Measurements from ENCODE around the gene MAN1B1.

The MAN1B1 gene

GRCh38 chr9:137070201-137070905 is 16.4 kb upstream of the MAN1B1 start, which contains the start of gene SAPCD2:
TSS of gene SAPCD2 (minus strand) at chr9:137070557. CDS start at chr9:137070460, 97 bp downstream.
- peak within 1 kb of the TSS; percentile 61; the same call in 1 of the 2 replicates for H3K4me3 ChIP-seq (ENCODE audit: low read length)
- TF ChIP-seq ZNF274 (IDR thresholded peaks at IDR 0.05; ENCODE audit: low read depth, low read length), result no peak

DNA sequence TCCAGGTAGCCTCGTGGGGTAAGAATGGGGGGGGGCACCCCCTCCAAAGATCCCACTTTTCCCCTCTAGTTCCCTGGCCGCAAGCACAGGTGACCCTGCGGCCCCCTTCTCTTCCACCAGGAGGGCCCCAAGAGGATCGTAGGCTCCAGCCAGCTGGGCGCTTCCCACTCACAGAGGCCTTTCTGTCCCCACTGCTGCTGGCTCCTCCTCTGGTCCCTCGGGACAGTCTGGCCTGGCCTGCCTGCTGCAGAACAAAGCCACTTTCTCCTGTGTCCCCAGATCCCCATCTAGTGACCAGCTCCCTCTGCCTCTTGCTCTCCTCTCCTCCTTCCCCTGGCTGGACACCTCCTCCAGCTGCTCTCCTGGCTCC is 15.9 kb upstream of the MAN1B1 start:
- H3K4me3 ChIP-seq (ENCODE audit: low read length), result peak overlapping the region; percentile 4; the same call in 1 of the 2 replicates
- no peak for TF ChIP-seq ZNF274 (IDR thresholded peaks at IDR 0.05; ENCODE audit: low read depth, low read length)

DNA sequence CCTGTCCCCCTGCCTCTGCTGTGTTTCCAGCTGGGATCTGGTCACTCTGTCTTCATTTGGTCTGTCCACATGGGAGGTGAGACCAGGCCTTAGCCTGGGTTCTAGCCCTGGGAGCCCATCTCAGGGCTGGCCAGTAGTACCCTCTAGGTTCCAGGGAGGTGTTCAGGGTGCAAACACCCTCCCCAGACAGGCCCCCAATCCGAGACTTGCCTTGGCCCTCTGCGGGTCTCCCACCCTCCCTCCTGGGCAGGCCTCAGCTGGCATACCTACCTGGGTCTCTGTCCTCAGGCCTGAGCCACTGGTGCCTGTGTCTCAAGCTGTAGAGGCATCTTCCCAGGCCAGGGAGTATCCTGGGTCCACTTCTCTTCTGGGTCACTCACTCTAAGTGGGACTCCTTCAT is 15.5 kb upstream of the MAN1B1 start:
- no peak overlapping the region; the same call in 1 of the 2 replicates for H3K4me3 ChIP-seq (ENCODE audit: low read length)
- TF ChIP-seq ZNF274 (IDR thresholded peaks at IDR 0.05; ENCODE audit: low read depth, low read length), result no peak

- no peak overlapping the region for H3K4me3 ChIP-seq (ENCODE audit: low read length)
- TF ChIP-seq ZNF274 (IDR thresholded peaks at IDR 0.05; ENCODE audit: low read depth, low read length), result no peak
Observed at GRCh38 chr9:137073992-137074399, 12.8 kb upstream of the MAN1B1 start.

DNA sequence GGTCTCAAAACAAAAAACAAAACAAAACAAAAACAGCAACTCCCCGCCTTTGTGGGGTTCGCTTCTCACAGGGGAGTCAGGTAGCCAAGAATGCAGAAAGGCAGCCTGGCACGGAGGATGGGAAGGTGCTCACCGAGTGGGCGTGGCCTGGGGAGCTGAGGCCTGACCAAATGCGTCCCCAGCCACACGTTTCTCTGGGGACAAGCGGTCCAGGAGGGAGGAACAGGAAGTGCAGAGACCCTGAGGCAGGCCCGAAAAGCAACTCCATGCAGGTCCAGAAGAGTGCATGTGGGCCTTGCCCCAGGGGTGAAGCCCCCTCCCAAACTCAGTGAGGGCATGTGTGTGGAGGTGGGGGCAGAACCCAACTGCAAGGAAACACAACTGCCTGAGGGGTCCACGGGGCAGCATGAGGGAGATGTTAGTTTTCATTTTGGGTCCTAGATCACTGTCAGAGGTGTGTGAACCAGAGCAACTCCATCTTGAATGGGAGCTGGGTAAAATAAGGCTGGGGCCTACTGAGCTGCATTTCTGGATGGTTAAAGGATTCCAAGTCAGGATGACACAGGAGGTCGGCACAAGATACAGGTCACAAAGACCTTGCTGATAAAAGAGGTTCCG is 12.0 kb upstream of the MAN1B1 start:
- no peak overlapping the region for H3K4me3 ChIP-seq (ENCODE audit: low read length)
- no peak for TF ChIP-seq ZNF274 (IDR thresholded peaks at IDR 0.05; ENCODE audit: low read depth, low read length)

GRCh38 chr9:137075275-137075775 is 11.5 kb upstream of the MAN1B1 start:
- no peak overlapping the region for H3K4me3 ChIP-seq (ENCODE audit: low read length)
- no peak for TF ChIP-seq ZNF274 (IDR thresholded peaks at IDR 0.05; ENCODE audit: low read depth, low read length)

GRCh38 chr9:137076636-137077009 is 10.2 kb upstream of the MAN1B1 start:
- no peak for TF ChIP-seq ZNF274 (IDR thresholded peaks at IDR 0.05; ENCODE audit: low read depth, low read length)
- no peak overlapping the region; the same call in 1 of the 2 replicates for H3K4me3 ChIP-seq (ENCODE audit: low read length)

DNA sequence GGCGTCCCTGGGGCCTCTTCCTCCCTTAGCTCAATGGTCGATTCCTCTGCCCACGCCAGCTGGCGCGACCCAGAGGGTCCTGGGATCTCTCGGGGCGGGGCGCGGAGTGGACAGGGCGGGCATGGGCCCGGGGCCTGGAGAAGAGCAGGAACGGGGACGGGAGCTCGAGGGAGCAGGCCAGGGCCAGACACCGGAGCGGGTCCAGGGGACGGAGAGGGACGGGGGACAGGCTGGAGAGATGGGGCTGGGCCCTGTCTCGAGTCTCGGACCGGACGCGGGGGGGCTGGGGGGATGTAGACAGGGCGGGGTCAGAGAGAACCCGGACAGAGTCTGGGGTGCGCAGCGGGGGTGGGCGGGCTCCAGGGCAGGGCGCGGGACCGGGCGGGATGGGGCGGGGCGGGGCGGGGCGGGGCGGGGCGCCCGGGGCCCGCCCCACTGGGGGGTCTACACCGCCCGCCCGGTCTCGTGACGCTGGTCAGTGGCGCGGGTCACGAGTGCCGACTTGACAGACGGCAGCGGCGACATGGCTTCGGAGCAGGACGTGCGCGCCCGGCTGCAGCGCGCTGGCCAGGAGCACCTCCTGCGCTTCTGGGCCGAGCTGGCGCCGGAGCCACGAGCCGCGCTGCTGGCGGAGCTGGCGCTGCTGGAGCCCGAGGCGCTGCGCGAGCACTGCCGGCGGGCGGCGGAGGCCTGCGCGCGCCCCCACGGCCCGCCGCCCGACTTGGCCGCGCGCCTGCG is 9.6 kb upstream of the MAN1B1 start, which contains the start of gene UAP1L1:
Gene UAP1L1, plus strand, starts transcription at position 508 of the 738 bp plus-strand sequence. Its CDS starts 16 bp downstream, at position 524.
- peak within 1 kb of the TSS; percentile 50; the same call in 1 of the 2 replicates for H3K4me3 ChIP-seq (ENCODE audit: low read length)
- TF ChIP-seq ZNF274 (IDR thresholded peaks at IDR 0.05; ENCODE audit: low read depth, low read length), result no peak

- peak overlapping the region; percentile 50; the same call in 1 of the 2 replicates for H3K4me3 ChIP-seq (ENCODE audit: low read length)
- TF ChIP-seq ZNF274 (IDR thresholded peaks at IDR 0.05; ENCODE audit: low read depth, low read length), result no peak
Observed at GRCh38 chr9:137077758-137078693, 8.8 kb upstream of the MAN1B1 start.

GRCh38 chr9:137078701-137079400 is 7.9 kb upstream of the MAN1B1 start:
- H3K4me3 ChIP-seq (ENCODE audit: low read length), result no peak overlapping the region
- TF ChIP-seq ZNF274 (IDR thresholded peaks at IDR 0.05; ENCODE audit: low read depth, low read length), result no peak

GRCh38 chr9:137079401-137079787 is 7.4 kb upstream of the MAN1B1 start:
- TF ChIP-seq ZNF274 (IDR thresholded peaks at IDR 0.05; ENCODE audit: low read depth, low read length), result no peak
- no peak overlapping the region for H3K4me3 ChIP-seq (ENCODE audit: low read length)

DNA sequence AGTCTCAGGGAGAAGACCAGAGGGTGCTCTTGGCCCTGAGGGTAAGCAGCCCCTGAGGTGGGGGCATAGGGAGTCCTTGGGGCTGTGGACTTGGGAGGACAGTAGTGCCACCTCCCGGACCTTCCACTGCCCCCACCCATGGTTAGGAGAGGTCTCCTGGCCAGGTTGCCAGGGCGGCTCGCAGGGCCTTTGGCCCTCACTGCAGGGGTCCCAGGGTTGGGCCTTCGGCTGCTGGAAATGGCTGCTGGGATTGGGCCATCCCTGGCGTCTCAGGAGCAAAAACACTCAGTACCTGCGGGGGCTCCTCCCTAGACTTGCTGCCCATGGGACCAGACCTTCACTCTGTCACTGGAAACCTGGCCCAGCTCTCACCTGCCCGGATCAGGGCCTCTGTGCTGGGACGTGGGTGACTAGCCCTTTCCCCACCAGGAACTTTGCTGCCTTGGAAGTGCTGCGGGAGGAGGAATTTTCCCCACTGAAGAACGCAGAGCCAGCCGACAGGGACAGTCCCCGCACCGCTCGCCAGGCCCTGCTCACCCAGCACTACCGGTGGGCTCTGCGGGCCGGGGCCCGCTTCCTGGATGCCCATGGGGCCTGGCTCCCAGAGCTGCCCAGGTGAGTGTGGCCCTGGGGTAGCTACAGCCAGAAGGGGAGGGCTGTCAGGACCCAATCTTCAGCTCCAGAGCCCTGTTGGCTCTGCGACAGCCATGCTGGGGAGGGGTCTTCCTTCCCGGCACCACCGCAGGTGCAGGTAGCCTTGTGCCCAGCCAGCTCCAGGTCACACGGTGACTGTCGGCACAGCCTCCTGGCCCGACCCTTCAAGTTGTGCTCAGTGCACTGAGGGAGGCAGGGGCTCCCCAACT is 6.3 kb upstream of the MAN1B1 start:
- TF ChIP-seq ZNF274 (IDR thresholded peaks at IDR 0.05; ENCODE audit: low read depth, low read length), result no peak
- no peak overlapping the region for H3K4me3 ChIP-seq (ENCODE audit: low read length)
